IPS-18c (cell line): ENCODE data around the gene RAD51.

Source experiments
- H3K4me3 ChIP-seq: 2 replicates; pipeline ENCODE4 v1.7.0; 2013; ENCODE audit warnings: low read depth, mild to moderate bottlenecking, low read length, moderate library complexity; ENCODE audit not compliant: insufficient read depth
- H3K9me3 ChIP-seq: one replicate; pipeline ENCODE4 v1.6.1; 2013; ENCODE audit warnings: mild to moderate bottlenecking, low read length, moderate library complexity; ENCODE audit not compliant: control insufficient read depth, insufficient read depth

The RAD51 gene

GRCh38 chr15:40749151-40749630 is 54.2 kb downstream of the RAD51 start:
- Histone ChIP-seq H3K4me3 (no peak overlapping the region), H3K9me3 (no peaks in the 10 kb centered on the region)

- H3K9me3 ChIP-seq: no peaks in the 10 kb centered on the region
- H3K4me3 ChIP-seq: no peak overlapping the region
Measured at GRCh38 chr15:40750885-40751284, 55.9 kb downstream of the RAD51 start.

- H3K4me3 ChIP-seq: no peak overlapping the region
- no peaks in the 10 kb centered on the region for H3K9me3 ChIP-seq
Measured at GRCh38 chr15:40751745-40752144, 56.8 kb downstream of the RAD51 start.

GRCh38 chr15:40754574-40754882 is 59.6 kb downstream of the RAD51 start:
- H3K4me3 ChIP-seq: peak overlapping the region; percentile 87

GRCh38 chr15:40754883-40755811 is 60.2 kb downstream of the RAD51 start, which contains the start of gene RMDN3:
Gene RMDN3 (minus strand): TSS chr15:40755254. CDS start chr15:40754783, 471 bp downstream.
- H3K4me3 ChIP-seq: peak within 1 kb of the TSS; percentile 87
- H3K9me3 ChIP-seq: no peaks in the 10 kb centered on the region

More at GRCh38 chr15:40754574-40754882, 59.6 kb downstream of the RAD51 start:
- H3K9me3 ChIP-seq: no peaks in the 10 kb centered on the region

- Histone ChIP-seq H3K9me3 (no peaks in the 10 kb centered on the region), H3K4me3 (no peak overlapping the region; the same call in 1 of the 2 replicates)
Measured at GRCh38 chr15:40755812-40756208, 60.8 kb downstream of the RAD51 start.

- Histone ChIP-seq H3K9me3 (no peaks in the 10 kb centered on the region), H3K4me3 (no peak overlapping the region)
Measured at GRCh38 chr15:40756938-40757337, 62.0 kb downstream of the RAD51 start.

GRCh38 chr15:40759961-40760360 is 65.0 kb downstream of the RAD51 start:
- Histone ChIP-seq H3K9me3 (no peaks in the 10 kb centered on the region), H3K4me3 (no peak overlapping the region)

GRCh38 chr15:40762919-40763800 is 68.2 kb downstream of the RAD51 start:
- Histone ChIP-seq H3K9me3 (no peaks in the 10 kb centered on the region), H3K4me3 (peak overlapping the region; percentile 81)

GRCh38 chr15:40763801-40764628 is 69.0 kb downstream of the RAD51 start, which contains the start of gene GCHFR:
Gene GCHFR (plus strand): TSS chr15:40764068. CDS start chr15:40764181, 113 bp downstream.
- Histone ChIP-seq H3K9me3 (no peaks in the 10 kb centered on the region), H3K4me3 (peak within 1 kb of the TSS; percentile 81)

GRCh38 chr15:40764629-40765103 is 69.7 kb downstream of the RAD51 start:
- peak overlapping the region; percentile 81 for H3K4me3 ChIP-seq

GRCh38 chr15:40766194-40766815 is 71.3 kb downstream of the RAD51 start:
- no peak overlapping the region for H3K4me3 ChIP-seq
- no peaks in the 10 kb centered on the region for H3K9me3 ChIP-seq

More at GRCh38 chr15:40764629-40765103, 69.7 kb downstream of the RAD51 start:
- H3K9me3 ChIP-seq: no peaks in the 10 kb centered on the region

- H3K4me3 ChIP-seq: no peak overlapping the region
Measured at GRCh38 chr15:40766906-40767837, 72.2 kb downstream of the RAD51 start.

GRCh38 chr15:40767838-40768500 is 73.0 kb downstream of the RAD51 start:
- H3K9me3 ChIP-seq: no peaks in the 10 kb centered on the region
- no peak overlapping the region for H3K4me3 ChIP-seq

More at GRCh38 chr15:40766906-40767837, 72.2 kb downstream of the RAD51 start:
- no peaks in the 10 kb centered on the region for H3K9me3 ChIP-seq
